Activated T-cell treated with anti-CD3 and anti-CD28 coated beads, Interleukin-2, amount 50 U/mL, for 24 hours (primary cell): ENCODE data around the gene AHRR.

Source experiments
- DNase-seq: peaks from one replicate; pipeline ENCODE4 v3.0.0-alpha.2; 2020
- H3K27ac Mint-ChIP-seq: 2 replicates; pipeline ENCODE4 v1.8.0; 2020; ENCODE audit warnings: mild to moderate bottlenecking, mixed read lengths
- H3K27me3 Mint-ChIP-seq: 2 replicates; pipeline ENCODE4 v1.8.0; 2020; ENCODE audit warnings: mixed read lengths
- H3K36me3 Mint-ChIP-seq: 2 replicates; pipeline ENCODE4 v1.8.0; 2020; ENCODE audit warnings: low read depth, mixed read lengths
- H3K4me1 Mint-ChIP-seq: 2 replicates; pipeline ENCODE4 v1.8.0; 2020; ENCODE audit warnings: low read depth, mixed read lengths
- H3K4me3 Mint-ChIP-seq: 2 replicates; pipeline ENCODE4 v1.8.0; 2020; ENCODE audit warnings: mild to moderate bottlenecking, moderate library complexity, mixed read lengths
- H3K9me3 Mint-ChIP-seq: 2 replicates; pipeline ENCODE4 v1.8.0; 2020; ENCODE audit warnings: mixed read lengths

The AHRR gene

GRCh38 chr5:342501-343460, 21.3 kb downstream of the AHRR start:
- H3K4me3 Mint-ChIP-seq: peak overlapping the region; percentile 34
- H3K4me1 Mint-ChIP-seq: peaks cover 25% of the 10 kb centered on the region
- DNase-seq: no peak
- H3K9me3 Mint-ChIP-seq: no peaks in the 10 kb centered on the region
- H3K27me3 Mint-ChIP-seq: peaks cover 30% of the 10 kb centered on the region
- H3K36me3 Mint-ChIP-seq: peaks cover 10% of the 10 kb centered on the region
- H3K27ac Mint-ChIP-seq: peak overlapping the region; percentile 53

- Mint-ChIP-seq H3K27ac (peak overlapping the region; percentile 80), H3K9me3 (no peaks in the 10 kb centered on the region), H3K27me3 (peaks cover 35% of the 10 kb centered on the region), H3K4me3 (peak overlapping the region; percentile 71), H3K36me3 (peaks cover 10% of the 10 kb centered on the region), H3K4me1 (peaks cover 25% of the 10 kb centered on the region)
- DNase-seq: peak; percentile 67
Measured at GRCh38 chr5:343461-344401, 22.2 kb downstream of the AHRR start.

- H3K27me3 Mint-ChIP-seq: peaks cover 41% of the 10 kb centered on the region
- DNase-seq: no peak
- H3K4me1 Mint-ChIP-seq: peaks cover 25% of the 10 kb centered on the region
- H3K36me3 Mint-ChIP-seq: peaks cover 10% of the 10 kb centered on the region
- H3K4me3 Mint-ChIP-seq: peak overlapping the region; percentile 15
- H3K9me3 Mint-ChIP-seq: no peaks in the 10 kb centered on the region
- no peak overlapping the region for H3K27ac Mint-ChIP-seq
Measured at GRCh38 chr5:344668-345067, 23.2 kb downstream of the AHRR start.

- Mint-ChIP-seq H3K27me3 (peaks cover 49% of the 10 kb centered on the region), H3K4me3 (peak overlapping the region; percentile 18), H3K27ac (no peak overlapping the region), H3K4me1 (peaks cover 26% of the 10 kb centered on the region), H3K36me3 (peaks cover 12% of the 10 kb centered on the region), H3K9me3 (no peaks in the 10 kb centered on the region)
- DNase-seq: no peak
Measured at GRCh38 chr5:345404-346195, 24.1 kb downstream of the AHRR start.

GRCh38 chr5:346229-346935, 24.9 kb downstream of the AHRR start:
- Mint-ChIP-seq H3K27ac (peak overlapping the region; percentile 1), H3K4me1 (peaks cover 33% of the 10 kb centered on the region), H3K27me3 (peaks cover 49% of the 10 kb centered on the region), H3K4me3 (peak overlapping the region; percentile 45), H3K9me3 (no peaks in the 10 kb centered on the region), H3K36me3 (peaks cover 17% of the 10 kb centered on the region)
- DNase-seq: no peak

- peaks cover 16% of the 10 kb centered on the region for H3K36me3 Mint-ChIP-seq
- H3K27me3 Mint-ChIP-seq: peaks cover 41% of the 10 kb centered on the region
- H3K9me3 Mint-ChIP-seq: no peaks in the 10 kb centered on the region
- no peak overlapping the region for H3K27ac Mint-ChIP-seq
- no peak overlapping the region for H3K4me3 Mint-ChIP-seq
- DNase-seq: no peak
- peaks cover 29% of the 10 kb centered on the region for H3K4me1 Mint-ChIP-seq
Measured at GRCh38 chr5:347712-348284, 26.3 kb downstream of the AHRR start.

- DNase-seq: no peak
- Mint-ChIP-seq H3K9me3 (no peaks in the 10 kb centered on the region), H3K36me3 (peaks cover 16% of the 10 kb centered on the region), H3K27me3 (peaks cover 37% of the 10 kb centered on the region), H3K4me3 (no peak overlapping the region), H3K4me1 (peaks cover 26% of the 10 kb centered on the region), H3K27ac (no peak overlapping the region)
Measured at GRCh38 chr5:348726-349125, 27.2 kb downstream of the AHRR start.

- no peak overlapping the region for H3K27ac Mint-ChIP-seq
- no peak for DNase-seq
- H3K36me3 Mint-ChIP-seq: peaks cover 16% of the 10 kb centered on the region
- H3K27me3 Mint-ChIP-seq: peaks cover 37% of the 10 kb centered on the region
- H3K9me3 Mint-ChIP-seq: no peaks in the 10 kb centered on the region
- H3K4me1 Mint-ChIP-seq: peaks cover 25% of the 10 kb centered on the region
- H3K4me3 Mint-ChIP-seq: no peak overlapping the region
Measured at GRCh38 chr5:350355-350754, 28.8 kb downstream of the AHRR start.

GRCh38 chr5:351084-351920, 29.8 kb downstream of the AHRR start:
- Mint-ChIP-seq H3K9me3 (no peaks in the 10 kb centered on the region), H3K27me3 (peaks cover 31% of the 10 kb centered on the region), H3K4me3 (no peak overlapping the region), H3K4me1 (peaks cover 17% of the 10 kb centered on the region), H3K27ac (no peak overlapping the region), H3K36me3 (peaks cover 20% of the 10 kb centered on the region)
- no peak for DNase-seq

GRCh38 chr5:351921-352245, 30.4 kb downstream of the AHRR start:
- Mint-ChIP-seq H3K36me3 (peaks cover 18% of the 10 kb centered on the region), H3K27ac (no peak overlapping the region), H3K4me3 (no peak overlapping the region), H3K9me3 (no peaks in the 10 kb centered on the region), H3K27me3 (peaks cover 25% of the 10 kb centered on the region), H3K4me1 (peaks cover 12% of the 10 kb centered on the region)
- no peak for DNase-seq

- Mint-ChIP-seq H3K36me3 (peaks cover 14% of the 10 kb centered on the region), H3K27me3 (peaks cover 19% of the 10 kb centered on the region), H3K27ac (no peak overlapping the region), H3K9me3 (no peaks in the 10 kb centered on the region), H3K4me3 (no peak overlapping the region), H3K4me1 (peaks cover 9% of the 10 kb centered on the region)
- DNase-seq: no peak
Measured at GRCh38 chr5:352639-353611, 31.4 kb downstream of the AHRR start.
